HG03139 (cell line): Measurements from ENCODE around the gene DTX3.
"Not testable (repeated sequence)": the region's sequence is repeated elsewhere in the genome, so short reads cannot be mapped to it uniquely, and the experiment has no call there.

Experiments
- ATAC-seq: cut with Tn5 transposase; IDR thresholded peaks from one replicate; pipeline ENCODE4 v1.9.1; 2021; ENCODE audit not compliant: unreplicated experiment

The DTX3 gene

GRCh38 chr12:57631566-57632072 is 27.0 kb downstream of the DTX3 start:
- ATAC-seq: no peak

DNA sequence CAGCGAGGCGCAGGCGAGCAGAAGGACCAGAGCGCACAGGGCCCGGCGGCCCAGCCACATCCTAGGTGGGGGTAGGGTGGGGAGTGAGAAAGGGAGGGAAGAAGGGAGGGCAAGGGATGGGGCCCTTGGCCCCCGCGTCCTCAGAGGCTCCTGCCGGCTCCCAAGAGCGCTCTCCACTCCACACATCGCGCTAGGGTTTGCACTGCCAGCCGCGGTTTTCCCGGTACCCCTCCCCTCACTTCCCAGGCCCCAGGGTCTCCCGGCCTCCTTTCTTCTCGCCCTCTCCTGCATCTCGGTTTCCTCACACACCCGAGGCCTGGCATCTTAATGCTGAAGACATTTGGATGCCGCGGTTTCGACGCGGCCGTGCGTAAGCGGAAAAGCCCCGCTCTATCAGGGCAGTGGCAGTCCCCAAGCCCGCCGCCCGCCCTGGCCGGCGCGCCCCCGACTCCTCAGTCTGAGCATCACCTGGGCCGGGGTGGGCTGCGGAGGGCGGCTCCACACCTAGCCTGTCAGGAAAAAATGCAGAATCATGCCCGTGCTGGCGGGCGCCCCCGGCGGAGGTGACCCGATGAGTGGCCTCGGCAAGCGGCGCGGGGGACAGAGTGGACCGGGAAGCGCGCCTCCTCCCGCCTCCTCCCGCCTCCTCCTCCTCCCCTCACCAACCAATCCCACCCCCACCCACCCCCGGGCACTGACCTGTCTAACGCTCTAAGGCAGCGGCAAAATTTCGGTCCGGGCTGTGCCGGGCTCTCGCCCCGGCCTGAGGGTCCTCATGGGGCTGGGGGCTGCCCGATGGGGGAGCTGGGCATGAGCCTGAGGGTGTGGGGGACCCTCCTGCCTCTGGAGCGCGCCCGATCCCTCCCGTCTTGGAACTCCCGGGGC is 27.7 kb downstream of the DTX3 start:
- ATAC-seq: no peak

- ATAC-seq: peak; percentile 76
Observed at GRCh38 chr12:57632958-57633840, 28.6 kb downstream of the DTX3 start, which contains the start of gene B4GALNT1. Gene B4GALNT1, minus strand, starts transcription at chr12:57633201. Its CDS starts 1,069 bp downstream, at chr12:57632132.

DNA sequence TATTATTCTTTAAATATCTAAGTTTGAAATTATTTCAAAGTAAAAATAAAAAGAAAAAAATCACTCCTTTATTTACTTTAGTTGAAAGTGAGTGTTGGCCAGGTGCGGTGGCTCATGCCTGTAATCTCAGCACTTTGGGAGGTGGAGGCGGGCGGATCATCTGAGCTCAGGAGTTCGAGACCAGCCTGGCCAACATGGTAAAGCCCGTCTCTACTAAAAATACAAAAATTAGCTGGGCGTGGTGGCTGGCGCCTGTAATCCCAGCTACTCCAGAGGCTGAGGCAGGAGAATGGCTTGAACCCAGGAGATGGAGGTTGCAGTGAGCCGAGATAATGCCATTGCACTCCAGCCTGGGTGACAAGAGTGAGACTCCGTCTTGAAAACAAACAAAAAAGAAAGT is 32.1 kb downstream of the DTX3 start:
- not testable (repeated sequence) for ATAC-seq

GRCh38 chr12:57637364-57637763 is 32.7 kb downstream of the DTX3 start:
- ATAC-seq: no peak

DNA sequence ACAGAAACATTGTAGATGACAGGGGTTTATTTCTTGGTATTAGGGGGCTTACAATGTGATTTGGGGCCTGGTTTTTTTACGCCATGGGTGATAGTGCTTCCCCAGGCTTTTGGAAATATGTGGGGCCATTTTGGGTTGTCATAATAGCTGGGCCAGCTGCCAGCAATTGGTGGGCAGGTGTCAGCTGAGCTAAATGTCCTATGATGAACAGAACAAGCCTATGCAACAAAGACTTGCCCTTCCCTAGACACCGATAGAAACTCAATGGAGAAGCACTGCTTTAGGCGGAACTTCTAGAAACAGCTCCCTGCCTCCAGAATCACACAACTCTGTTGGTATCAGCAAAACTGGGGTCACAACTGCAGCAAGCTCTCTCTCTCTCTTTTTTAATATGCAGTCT is 33.5 kb downstream of the DTX3 start:
- no peak for ATAC-seq

- ATAC-seq: no peak
Observed at GRCh38 chr12:57640175-57641042, 35.8 kb downstream of the DTX3 start.

DNA sequence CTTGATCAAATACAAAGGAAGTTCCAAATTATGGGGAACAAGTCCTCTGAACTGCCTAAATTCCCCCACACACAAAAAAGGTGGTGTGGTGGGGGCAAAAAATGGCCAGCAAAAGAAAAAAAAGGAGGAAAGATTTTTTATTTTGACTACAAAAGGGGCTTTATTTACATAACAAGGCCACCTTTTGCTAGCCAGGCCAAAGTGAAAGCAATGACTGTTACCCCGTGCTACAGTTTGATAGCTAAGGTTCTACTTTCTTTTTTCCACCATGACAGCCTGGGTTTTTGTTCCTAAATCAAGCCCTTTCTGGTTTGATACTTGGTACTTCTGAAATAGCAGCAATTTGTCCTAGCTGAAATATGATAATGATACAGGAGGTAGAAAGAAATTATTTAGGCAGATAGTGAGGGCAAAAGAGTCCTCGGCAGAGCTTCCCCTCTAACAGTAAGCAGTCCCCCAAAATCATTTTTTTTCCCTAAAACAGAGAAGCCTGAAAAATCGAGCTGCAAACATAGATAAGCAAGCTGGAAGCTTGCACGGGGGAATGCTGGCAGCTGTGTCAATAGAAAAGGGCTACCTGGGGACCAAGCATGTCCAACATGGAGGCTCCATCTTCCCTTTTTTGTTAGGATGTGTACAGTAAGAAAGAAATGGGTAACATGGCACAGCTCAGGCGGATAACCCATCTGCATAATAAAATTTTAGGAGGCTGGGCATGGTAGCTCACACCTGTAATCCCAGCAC is 37.2 kb downstream of the DTX3 start:
- ATAC-seq: no peak

GRCh38 chr12:57645990-57646658 is 41.5 kb downstream of the DTX3 start:
- ATAC-seq: not testable (repeated sequence)

DNA sequence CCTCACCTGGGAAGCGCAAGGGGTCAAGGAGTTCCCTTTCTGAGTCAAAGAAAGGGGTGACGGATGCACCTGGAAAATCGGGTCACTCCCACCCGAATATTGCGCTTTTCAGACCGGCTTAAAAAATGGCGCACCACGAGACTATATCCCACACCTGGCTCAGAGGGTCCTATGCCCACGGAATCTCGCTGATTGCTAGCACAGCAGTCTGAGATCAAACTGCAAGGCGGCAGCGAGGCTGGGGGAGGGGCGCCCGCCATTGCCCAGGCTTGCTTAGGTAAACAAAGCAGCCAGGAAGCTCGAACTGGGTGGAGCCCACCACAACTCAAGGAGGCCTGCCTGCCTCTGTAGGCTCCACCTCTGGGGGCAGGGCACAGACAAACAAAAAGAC is 42.0 kb downstream of the DTX3 start:
- not testable (repeated sequence) for ATAC-seq

GRCh38 chr12:57654042-57654441 is 49.4 kb downstream of the DTX3 start:
- no peak for ATAC-seq

DNA sequence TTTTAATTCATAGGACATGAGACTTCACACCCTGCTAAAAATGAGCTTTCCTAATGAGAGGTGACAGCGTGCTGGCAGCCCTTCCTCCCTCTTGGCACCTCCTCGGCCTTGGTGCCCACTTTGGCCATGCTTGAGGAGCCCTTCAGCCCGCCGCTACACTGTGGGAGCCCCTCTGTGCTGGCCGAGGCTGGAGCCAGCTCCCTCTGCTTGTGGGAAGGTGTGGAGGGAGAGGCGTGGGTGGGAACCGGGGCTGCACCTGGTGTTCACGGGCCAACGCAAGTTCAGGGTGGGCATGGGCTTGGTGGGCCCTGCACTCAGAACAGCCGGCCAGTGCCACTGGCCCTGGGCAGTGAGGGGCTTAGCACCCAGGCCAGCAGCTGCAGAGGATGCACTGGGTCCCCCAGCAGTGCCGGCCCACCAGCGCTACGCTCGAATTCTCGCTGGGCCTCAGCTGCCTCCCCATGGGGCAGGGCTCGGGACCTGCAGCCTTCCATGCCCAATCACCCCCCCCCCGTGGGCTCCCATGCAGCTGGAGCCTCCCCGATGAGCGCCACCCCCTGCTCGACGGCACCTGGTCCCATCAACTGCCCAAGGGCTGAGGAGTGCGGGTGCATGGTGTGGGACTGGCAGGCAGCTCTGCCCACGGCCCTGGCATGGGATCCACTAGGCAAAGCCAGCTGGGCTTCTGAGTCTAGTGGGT is 51.1 kb downstream of the DTX3 start:
- no peak for ATAC-seq

DNA sequence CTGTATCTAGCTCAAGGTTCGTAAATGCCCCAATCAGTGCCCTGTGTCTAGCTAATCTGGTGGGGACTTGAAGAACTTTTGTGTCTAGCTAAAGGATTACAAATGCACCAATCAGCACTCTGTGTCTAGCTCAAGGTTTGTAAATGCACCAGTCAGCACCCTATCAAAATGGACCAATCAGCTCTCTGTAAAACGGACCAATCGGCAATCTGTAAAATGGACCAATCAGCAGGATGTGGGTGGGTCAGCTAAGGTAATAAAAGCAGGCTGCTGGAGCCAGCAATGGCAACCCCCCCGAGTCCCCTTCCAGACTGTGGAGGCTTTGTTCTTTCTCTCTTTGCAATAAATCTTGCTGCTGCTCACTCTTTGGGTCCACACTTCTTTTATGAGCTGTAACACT is 51.8 kb downstream of the DTX3 start:
- not testable (repeated sequence) for ATAC-seq

DNA sequence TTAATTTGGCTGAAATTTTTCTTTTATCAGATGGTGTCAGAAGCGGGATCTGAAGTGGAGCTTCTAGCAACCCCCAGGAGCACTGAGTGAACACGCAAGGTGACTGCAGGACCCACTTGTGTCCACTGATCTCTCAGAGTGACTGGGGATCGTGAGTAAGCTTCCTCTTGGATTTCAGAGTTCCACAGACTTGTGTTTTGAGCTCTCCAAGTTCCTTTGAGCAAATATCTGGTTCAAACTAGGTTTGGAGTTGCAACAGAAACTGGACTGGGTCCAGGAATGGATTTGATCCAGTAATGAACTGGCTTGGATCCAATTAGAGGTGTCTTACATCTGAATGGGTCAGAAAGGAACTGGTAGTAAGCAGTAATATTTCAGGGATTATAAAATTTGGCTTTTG is 53.1 kb downstream of the DTX3 start:
- ATAC-seq: no peak

DNA sequence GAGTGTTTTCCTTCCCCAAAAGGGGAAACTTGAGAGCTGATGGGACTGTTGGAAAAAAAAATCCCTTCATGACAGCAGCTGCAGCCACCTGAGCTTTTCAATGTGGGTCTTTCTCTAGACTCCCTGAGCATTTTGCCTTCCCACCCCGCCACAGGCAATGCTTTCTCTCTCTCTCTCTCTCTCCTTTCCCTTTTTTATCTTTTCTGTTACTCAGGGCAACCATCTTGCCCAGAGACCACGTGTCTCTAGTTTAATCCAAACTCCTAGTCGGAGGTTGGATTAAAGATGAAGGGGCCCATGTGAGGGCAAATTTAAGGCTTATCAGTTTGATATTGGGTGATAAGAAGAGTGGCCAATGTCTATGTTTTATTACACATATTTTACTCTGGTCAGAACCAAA is 54.3 kb downstream of the DTX3 start:
- ATAC-seq: no peak
